A549 (cell line): ENCODE data around the gene PALLD. TPM values are rescaled to one million over a fixed set of nuclear protein-coding genes. Genes with fewer than 3 reads are reported as not detected.

Experiments
- ATAC-seq, 2 experiments: fragments of 200-7000 bp in 1 of 2; fragments of >200 bp in 1 of 2; cut with Nextera tagmentation in 1 of 2; cut with Tn5 transposase in 1 of 2; 3 replicates each; pipeline versions ENCODE4 v1.8.0 to v1.9.1; 2018 to 2020; ENCODE audit warnings: mild to moderate bottlenecking in 1 of 2, moderate library complexity in 1 of 2
- CTCF ChIA-PET: fragments of 300-600 bp; sonication (Branson Sonifier 250); formaldehyde crosslinking; extraction: SDS; loops from one replicate; lab custom pipeline; 2021; ENCODE audit warnings: antibody characterized with exemption, inconsistent platforms; lab: Yijun Ruan, JAX
- POLR2A ChIA-PET: fragments of 350-600 bp; formaldehyde crosslinking; extraction: SDS; loops from one replicate; lab custom pipeline; 2021; ENCODE audit warnings: antibody characterized with exemption, inconsistent platforms; lab: Yijun Ruan, JAX
- DNase-seq, 2 experiments: peaks; one replicate each; pipeline versions ENCODE4 v3.0.0 to v3.0.0-alpha.2; 2011 to 2016; ENCODE audit warnings: low read depth in 1 of 2, low spot score in 1 of 2
- FAIRE-seq: peaks from 2 replicates; lab custom pipeline; 2011; peaks lifted over from hg19 to GRCh38; lab: Jason Lieb, UNC
- H3K27ac ChIP-seq, 2 experiments: fragments of >200 bp; sonication (Bioruptor Twin); formaldehyde crosslinking; 3 replicates each; pipeline ENCODE4 v1.5.1; 2016 to 2017
- H3K4me1 ChIP-seq: fragments of >200 bp; sonication (Bioruptor Twin); formaldehyde crosslinking; 3 replicates; pipeline ENCODE4 v1.6.1; 2016
- H3K4me2 ChIP-seq: fragments of >200 bp; sonication (Bioruptor Twin); formaldehyde crosslinking; 3 replicates; pipeline ENCODE4 v1.6.1; 2016
- H3K4me3 ChIP-seq: fragments of >200 bp; sonication (Bioruptor Twin); formaldehyde crosslinking; 3 replicates; pipeline ENCODE4 v1.5.1; 2016
- H3K9me3 ChIP-seq: fragments of >200 bp; sonication (Bioruptor Twin); formaldehyde crosslinking; 3 replicates; pipeline ENCODE4 v1.6.1; 2016
- ATOH8 ChIP-seq: fragments of 250-450 bp; sonication (Bioruptor Pico); IDR thresholded peaks from 2 replicates; pipeline ENCODE4 v1.5.0; 2020; ENCODE audit warnings: low read depth, mild to moderate bottlenecking, moderate library complexity
- CBX2 ChIP-seq: fragments of 200-600 bp; sonication (generic); IDR thresholded peaks from 2 replicates; pipeline ENCODE4 v1.6.1; 2016; ENCODE audit warnings: low read depth, mild to moderate bottlenecking, borderline replicate concordance
- CBX8 ChIP-seq: fragments of 200-600 bp; sonication (generic); IDR thresholded peaks from 2 replicates; pipeline ENCODE4 v1.6.1; 2016
- CHD4 ChIP-seq: fragments of 200-600 bp; sonication (generic); IDR thresholded peaks from 2 replicates; pipeline ENCODE4 v1.6.1; 2016; ENCODE audit warnings: antibody characterized with exemption, mild to moderate bottlenecking, borderline replicate concordance
- E2F6 ChIP-seq: IDR thresholded peaks from 2 replicates; pipeline ENCODE4 v1.6.1; 2012; ENCODE audit warnings: low read depth, borderline replicate concordance
- EHMT2 ChIP-seq: fragments of 200-600 bp; sonication (generic); IDR thresholded peaks from 2 replicates; pipeline ENCODE4 v1.6.1; 2016; ENCODE audit warnings: antibody characterized with exemption, low read depth, mild to moderate bottlenecking, moderate library complexity
- EP300 ChIP-seq, 2 experiments: fragments of >200 bp; sonication (Bioruptor Twin); formaldehyde crosslinking; IDR thresholded peaks; 2 replicates in 1 of 2; 3 replicates in 1 of 2; pipeline ENCODE4 v1.6.1; 2016 to 2017
- FOSL2 ChIP-seq, 2 experiments: fragments of 450-650 bp in 1 of 2; fragments of >200 bp in 1 of 2; sonication (Bioruptor Twin) in 1 of 2; formaldehyde crosslinking; IDR thresholded peaks; 2 replicates each; pipeline versions ENCODE4 v1.5.0 to v1.6.1; 2016 to 2020; ENCODE audit warnings: mild to moderate bottlenecking in 1 of 2, moderate library complexity in 1 of 2
- GATA3 ChIP-seq: IDR thresholded peaks from 2 replicates; pipeline ENCODE4 v1.6.1; 2012; ENCODE audit warnings: borderline replicate concordance
- HEYL ChIP-seq: fragments of 250-450 bp; sonication (Bioruptor Pico); IDR thresholded peaks from 2 replicates; pipeline ENCODE4 v1.8.0; 2021; ENCODE audit warnings: mild to moderate bottlenecking, moderate library complexity
- HOXA7 ChIP-seq: fragments of 250-450 bp; sonication (Bioruptor Pico); IDR thresholded peaks from 2 replicates; pipeline ENCODE4 v1.5.0; 2020; ENCODE audit warnings: mild to moderate bottlenecking, moderate library complexity
- JUNB ChIP-seq: fragments of >200 bp; sonication (Bioruptor Twin); formaldehyde crosslinking; IDR thresholded peaks from 2 replicates; pipeline ENCODE4 v1.6.1; 2016
- KDM1A ChIP-seq: fragments of 200-600 bp; sonication (generic); IDR thresholded peaks from 2 replicates; pipeline ENCODE4 v1.6.1; 2016; ENCODE audit warnings: low read depth, mild to moderate bottlenecking
- KDM5A ChIP-seq: fragments of 200-600 bp; sonication (generic); IDR thresholded peaks from 2 replicates; pipeline ENCODE4 v1.6.1; 2016; ENCODE audit warnings: antibody characterized with exemption, mild to moderate bottlenecking
- MAFK ChIP-seq: fragments of 450-650 bp; IDR thresholded peaks from 2 replicates; pipeline ENCODE4 v1.6.1; 2014; ENCODE audit not compliant: partially characterized antibody
- MAZ ChIP-seq: fragments of 150-350 bp; IDR thresholded peaks from 2 replicates; pipeline ENCODE4 v1.6.1; 2014; ENCODE audit warnings: antibody characterized with exemption, low read depth, low read length, borderline replicate concordance
- MYC ChIP-seq: IDR thresholded peaks from 2 replicates; pipeline ENCODE4 v1.6.1; 2012; ENCODE audit warnings: mild to moderate bottlenecking, inconsistent platforms, low read length, improper control_type of control experiment, borderline replicate concordance
- NR3C1 ChIP-seq: fragments of >200 bp; sonication (Bioruptor Twin); formaldehyde crosslinking; IDR thresholded peaks from 3 replicates; pipeline ENCODE4 v1.6.1; 2017
- PBX3 ChIP-seq: IDR thresholded peaks from 2 replicates; pipeline ENCODE4 v1.6.1; 2012
- PHF8 ChIP-seq: fragments of 200-600 bp; sonication (generic); IDR thresholded peaks from 2 replicates; pipeline ENCODE4 v1.6.1; 2016; ENCODE audit warnings: low read depth, mild to moderate bottlenecking, antibody characterized with exemption, moderate library complexity, borderline replicate concordance
- RARB ChIP-seq: fragments of 250-450 bp; sonication (Bioruptor Pico); IDR thresholded peaks from 2 replicates; pipeline ENCODE4 v1.8.0; 2021; ENCODE audit warnings: mild to moderate bottlenecking, moderate library complexity
- RNF2 ChIP-seq: fragments of 200-600 bp; sonication (generic); IDR thresholded peaks from 2 replicates; pipeline ENCODE4 v1.6.1; 2016; ENCODE audit warnings: low read depth, mild to moderate bottlenecking, antibody characterized with exemption, moderate library complexity, borderline replicate concordance
- SMC3 ChIP-seq: fragments of >200 bp; sonication (Bioruptor Twin); formaldehyde crosslinking; IDR thresholded peaks from 3 replicates; pipeline ENCODE4 v1.6.1; 2018; ENCODE audit warnings: inconsistent platforms
- TFCP2L1 ChIP-seq: fragments of 250-450 bp; sonication (Bioruptor Pico); IDR thresholded peaks from 2 replicates; pipeline ENCODE4 v1.5.0; 2021; ENCODE audit warnings: mild to moderate bottlenecking
- TP53 ChIP-seq: fragments of 250-450 bp; sonication (Bioruptor Pico); IDR thresholded peaks from 2 replicates; pipeline ENCODE4 v1.5.0; 2021; ENCODE audit warnings: mild to moderate bottlenecking, moderate library complexity
- WGBS: methylation state at CpG from one replicate; pipeline ENCODE4 v1.1.6; 2017; ENCODE audit errors: missing lambda C conversion rate; 5-methylcytosine and 5-hydroxymethylcytosine counted together
- polyA plus RNA-seq, 4 experiments: library from polyadenylated mRNA; depleted of rRNA in 3 of 4; stranded (reverse); fragments of >200 nt; fragmentation: RNase III in 1 of 4; extraction: RNeasy Plus Mini Kit Qiagen cat#74134 plus additional on column Dnase treatment in 1 of 4; gene quantifications; 2 replicates in 3 of 4; 3 replicates in 1 of 4; pipeline ENCODE4 v1.2.3, GENCODE V29; 2011 to 2017
- TF ChIP-seq, protein P1 (sequence below): fragments of >200 bp; sonication (Bioruptor Twin); formaldehyde crosslinking; IDR thresholded peaks from 3 replicates; pipeline ENCODE4 v1.5.1; 2016
- TF ChIP-seq, protein P2 (sequence below): fragments of 250-450 bp; sonication (Bioruptor Pico); IDR thresholded peaks from 2 replicates; pipeline ENCODE4 v1.5.0; 2021; ENCODE audit warnings: mild to moderate bottlenecking, moderate library complexity, borderline replicate concordance

Gene PALLD
- polyA plus RNA-seq, 2 of the 4 experiments (the other 2 are of a cell fraction), result 88.8 to 113 TPM

DNA sequence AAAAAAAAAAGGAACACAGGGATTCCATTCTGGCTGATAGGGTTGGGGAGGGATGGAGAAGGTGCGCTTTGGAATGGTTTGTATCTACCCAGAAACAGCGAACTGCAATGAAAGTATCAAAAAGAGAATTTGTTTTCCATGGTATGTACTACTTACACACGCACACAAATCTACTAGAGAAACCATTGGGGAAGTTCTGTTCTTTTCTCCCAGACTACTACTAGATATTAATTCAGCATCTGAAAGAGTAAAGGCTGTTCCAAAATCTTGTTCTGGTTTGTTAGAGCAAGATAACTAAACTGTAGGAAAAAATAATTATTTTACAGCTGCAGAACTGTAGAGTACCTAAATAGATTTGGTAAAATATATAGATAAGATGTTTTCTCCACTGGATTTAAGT is 394.8 kb downstream of the PALLD start:
- peaks cover 3% of the 10 kb centered on the region; the same call in 1 of the 3 replicates for H3K4me1 ChIP-seq
- H3K9me3 ChIP-seq, result no peaks in the 10 kb centered on the region
- no peak overlapping the region for H3K27ac ChIP-seq
- DNase-seq (no peak), ATAC-seq (no peak), FAIRE-seq (no peak)
- no peak for TF ChIP-seq TFCP2L1 (CRISPR knock-in tag)
- TF ChIP-seq, protein P1, sequence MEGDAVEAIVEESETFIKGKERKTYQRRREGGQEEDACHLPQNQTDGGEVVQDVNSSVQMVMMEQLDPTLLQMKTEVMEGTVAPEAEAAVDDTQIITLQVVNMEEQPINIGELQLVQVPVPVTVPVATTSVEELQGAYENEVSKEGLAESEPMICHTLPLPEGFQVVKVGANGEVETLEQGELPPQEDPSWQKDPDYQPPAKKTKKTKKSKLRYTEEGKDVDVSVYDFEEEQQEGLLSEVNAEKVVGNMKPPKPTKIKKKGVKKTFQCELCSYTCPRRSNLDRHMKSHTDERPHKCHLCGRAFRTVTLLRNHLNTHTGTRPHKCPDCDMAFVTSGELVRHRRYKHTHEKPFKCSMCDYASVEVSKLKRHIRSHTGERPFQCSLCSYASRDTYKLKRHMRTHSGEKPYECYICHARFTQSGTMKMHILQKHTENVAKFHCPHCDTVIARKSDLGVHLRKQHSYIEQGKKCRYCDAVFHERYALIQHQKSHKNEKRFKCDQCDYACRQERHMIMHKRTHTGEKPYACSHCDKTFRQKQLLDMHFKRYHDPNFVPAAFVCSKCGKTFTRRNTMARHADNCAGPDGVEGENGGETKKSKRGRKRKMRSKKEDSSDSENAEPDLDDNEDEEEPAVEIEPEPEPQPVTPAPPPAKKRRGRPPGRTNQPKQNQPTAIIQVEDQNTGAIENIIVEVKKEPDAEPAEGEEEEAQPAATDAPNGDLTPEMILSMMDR, result no peak
- 92% methylated on average over 3 of the region's 3 CpGs for WGBS
- POLR2A ChIA-PET, result no interaction called here
- H3K4me2 ChIP-seq, result no peak overlapping the region
- no peak overlapping the region for H3K4me3 ChIP-seq
- CTCF ChIA-PET, result interaction anchor here (0.7 kb wide), 1 partner anchor 306 kb away, joined by 3 read pairs; no protein-coding TSS in a partner anchor

GRCh38 chr4:168892475-168892874 is 395.6 kb downstream of the PALLD start:
- DNase-seq (no peak), ATAC-seq (no peak), FAIRE-seq (no peak)
- Histone ChIP-seq H3K4me2 (no peak overlapping the region), H3K27ac (no peak overlapping the region), H3K9me3 (no peaks in the 10 kb centered on the region), H3K4me1 (no peaks in the 10 kb centered on the region), H3K4me3 (no peak overlapping the region)
- ChIA-PET POLR2A (no interaction called here), CTCF (no interaction called here)
- TF ChIP-seq NR3C1, result no peak
- TF ChIP-seq RNF2, result no peak
- TF ChIP-seq JUNB, result no peak
- no peak for TF ChIP-seq PBX3
- TF ChIP-seq RARB (CRISPR knock-in tag), result no peak
- TF ChIP-seq HEYL, result no peak
- TF ChIP-seq E2F6, result no peak
- no peak for TF ChIP-seq KDM1A
- TF ChIP-seq, protein P1, result no peak
- TF ChIP-seq GATA3, result no peak
- no peak for TF ChIP-seq CHD4
- no peak for TF ChIP-seq TP53
- no peak for TF ChIP-seq CBX2
- TF ChIP-seq MYC, result no peak
- no peak for TF ChIP-seq KDM5A
- no peak for TF ChIP-seq EP300 (IDR thresholded peaks at IDR 0.05)
- no peak for TF ChIP-seq SMC3

GRCh38 chr4:168893205-168893604 is 396.4 kb downstream of the PALLD start:
- POLR2A ChIA-PET, result no interaction called here
- Histone ChIP-seq H3K4me3 (no peak overlapping the region), H3K27ac (no peak overlapping the region), H3K4me2 (no peak overlapping the region), H3K9me3 (no peaks in the 10 kb centered on the region), H3K4me1 (no peaks in the 10 kb centered on the region)
- FAIRE-seq (no peak), DNase-seq (no peak), ATAC-seq (no peak)
- CTCF ChIA-PET, result interaction anchor here (1.1 kb wide), 1 partner anchor 158 kb away, joined by 4 read pairs; no protein-coding TSS in a partner anchor
- 89% methylated on average over 2 of the region's 2 CpGs for WGBS
- TF ChIP-seq PHF8, result no peak
- TF ChIP-seq, protein P2, sequence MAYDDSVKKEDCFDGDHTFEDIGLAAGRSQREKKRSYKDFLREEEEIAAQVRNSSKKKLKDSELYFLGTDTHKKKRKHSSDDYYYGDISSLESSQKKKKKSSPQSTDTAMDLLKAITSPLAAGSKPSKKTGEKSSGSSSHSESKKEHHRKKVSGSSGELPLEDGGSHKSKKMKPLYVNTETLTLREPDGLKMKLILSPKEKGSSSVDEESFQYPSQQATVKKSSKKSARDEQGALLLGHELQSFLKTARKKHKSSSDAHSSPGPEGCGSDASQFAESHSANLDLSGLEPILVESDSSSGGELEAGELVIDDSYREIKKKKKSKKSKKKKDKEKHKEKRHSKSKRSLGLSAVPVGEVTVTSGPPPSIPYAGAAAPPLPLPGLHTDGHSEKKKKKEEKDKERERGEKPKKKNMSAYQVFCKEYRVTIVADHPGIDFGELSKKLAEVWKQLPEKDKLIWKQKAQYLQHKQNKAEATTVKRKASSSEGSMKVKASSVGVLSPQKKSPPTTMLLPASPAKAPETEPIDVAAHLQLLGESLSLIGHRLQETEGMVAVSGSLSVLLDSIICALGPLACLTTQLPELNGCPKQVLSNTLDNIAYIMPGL (CRISPR knock-in tag), result no peak
- no peak for TF ChIP-seq MAFK
- TF ChIP-seq EHMT2, result no peak
- no peak for TF ChIP-seq ATOH8
- TF ChIP-seq MAZ, result no peak
- no peak for TF ChIP-seq CBX2
- TF ChIP-seq HOXA7 (CRISPR knock-in tag), result no peak
- TF ChIP-seq CBX8, result no peak
- TF ChIP-seq GATA3, result no peak
- TF ChIP-seq FOSL2 (IDR thresholded peaks at IDR 0.05), result no peak
- TF ChIP-seq FOSL2 (CRISPR knock-in tag; IDR thresholded peaks at IDR 0.05), result no peak
- TF ChIP-seq MYC, result no peak
